Skeletal muscle satellite cell (primary cell): ENCODE results near the gene CLIC5. TPM values are rescaled to one million over a fixed set of nuclear protein-coding genes. Genes with fewer than 3 reads are reported as not detected.

Source experiments
- H3K27me3 ChIP-seq: 2 replicates; pipeline ENCODE4 v1.7.0; 2013; ENCODE audit warnings: low read length; ENCODE audit not compliant: control insufficient read depth, insufficient read depth
- H3K36me3 ChIP-seq: 2 replicates; pipeline ENCODE4 v1.7.0; 2013; ENCODE audit warnings: mild to moderate bottlenecking, control low read depth, low read length; ENCODE audit not compliant: insufficient read depth
- H3K4me1 ChIP-seq: 2 replicates; pipeline ENCODE4 v1.7.0; 2013; ENCODE audit warnings: low read length; ENCODE audit not compliant: control insufficient read depth, insufficient read depth
- H3K4me2 ChIP-seq: 2 replicates; pipeline ENCODE4 v1.7.0; 2013; ENCODE audit warnings: mild to moderate bottlenecking, low read length
- H3K4me3 ChIP-seq: 2 replicates; pipeline ENCODE4 v1.7.0; 2013; ENCODE audit warnings: low read length
- H3K9ac ChIP-seq: 2 replicates; pipeline ENCODE4 v1.7.0; 2013; ENCODE audit warnings: mild to moderate bottlenecking, low read depth, low read length, moderate library complexity
- H3K9me3 ChIP-seq: replicated peaks from 2 replicates; pipeline ENCODE4 v1.7.0; 2013; ENCODE audit warnings: mild to moderate bottlenecking, control low read depth, low read length
- total RNA-seq: library from RNA; depleted of rRNA; stranded (reverse); fragments of >200 nt; gene quantifications from 2 replicates; pipeline ENCODE4 v1.2.3, GENCODE V29; 2012; rRNA removed

Gene CLIC5
- not detected in 2 replicates for total RNA-seq

DNA sequence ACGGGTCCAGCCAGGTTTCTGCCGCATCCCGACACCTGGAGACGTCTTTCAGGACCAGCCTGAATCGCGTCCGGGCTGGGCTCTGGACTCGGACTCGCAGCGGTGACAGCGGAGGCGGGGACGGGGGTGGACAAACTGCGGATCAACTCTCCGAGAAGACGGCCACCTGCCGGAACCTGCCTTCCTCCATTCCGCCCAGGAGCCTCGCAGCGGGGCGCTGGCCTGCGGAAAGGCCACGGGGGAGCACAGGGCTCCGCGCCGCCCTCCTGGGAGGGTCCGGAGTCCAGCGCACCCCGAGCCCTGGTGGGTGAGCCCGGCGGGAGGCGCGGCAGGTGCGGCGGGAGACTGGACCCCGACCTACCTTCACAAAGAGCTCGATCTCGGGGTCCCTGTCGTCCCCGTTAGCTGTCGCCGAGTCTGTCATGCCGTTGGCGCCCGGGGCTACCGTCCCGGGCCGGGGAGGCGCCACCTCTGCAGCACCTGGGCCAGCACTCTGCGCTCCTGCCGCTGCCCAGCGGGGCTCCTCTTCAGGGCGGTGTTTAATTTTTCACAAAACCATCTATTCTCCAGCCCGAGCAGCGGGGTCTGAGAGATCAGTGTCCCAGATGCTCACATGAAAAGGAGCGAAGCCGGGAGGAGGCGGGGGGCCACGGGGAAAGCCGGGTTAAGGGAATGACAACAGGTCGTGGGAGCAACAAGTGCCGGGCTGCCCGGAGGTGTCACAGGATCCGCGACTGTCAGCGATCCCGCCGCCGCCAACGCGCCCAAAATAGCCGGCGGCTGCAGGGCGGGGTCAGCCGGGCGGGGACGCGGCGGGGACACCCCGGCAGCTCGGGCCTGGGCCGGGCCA is at the start of gene CLIC5:
CLIC5 (minus strand) TSS at position 742 of the 850 bp plus-strand sequence; CDS start at position 424, 318 bp downstream.
- Histone ChIP-seq H3K36me3 (no peaks in the 10 kb centered on the region), H3K4me3 (peak within 1 kb of the TSS; percentile 55), H3K27me3 (peaks cover 75% of the 10 kb centered on the region), H3K9me3 (no peaks in the 10 kb centered on the region), H3K4me1 (peaks cover 9% of the 10 kb centered on the region), H3K9ac (no peak within 1 kb of the TSS), H3K4me2 (peak within 1 kb of the TSS; percentile 72)

DNA sequence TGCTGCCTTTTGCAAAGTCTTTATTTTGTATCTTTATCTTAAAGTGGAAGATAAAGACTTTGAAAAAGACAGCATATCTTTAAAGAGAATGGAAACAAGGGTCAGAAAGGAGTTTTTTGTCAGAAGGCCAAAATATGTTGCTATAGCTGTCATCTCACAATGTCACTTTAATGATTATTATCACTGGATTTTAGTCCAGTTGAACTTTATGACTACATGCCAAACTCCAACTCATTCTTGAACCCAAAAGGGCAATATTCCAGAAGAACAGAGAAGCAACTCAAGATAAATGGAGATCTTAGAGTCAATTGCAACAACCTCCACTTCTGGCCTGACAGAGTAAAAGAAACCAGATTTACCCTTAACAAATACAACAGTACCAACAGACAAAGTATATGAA is 47.3 kb upstream of the CLIC5 start:
- Histone ChIP-seq H3K9me3 (no peaks in the 10 kb centered on the region), H3K27me3 (peaks cover 11% of the 10 kb centered on the region), H3K4me2 (no peak overlapping the region), H3K4me3 (no peak overlapping the region), H3K36me3 (no peaks in the 10 kb centered on the region), H3K9ac (no peak overlapping the region), H3K4me1 (peaks cover 8% of the 10 kb centered on the region)

DNA sequence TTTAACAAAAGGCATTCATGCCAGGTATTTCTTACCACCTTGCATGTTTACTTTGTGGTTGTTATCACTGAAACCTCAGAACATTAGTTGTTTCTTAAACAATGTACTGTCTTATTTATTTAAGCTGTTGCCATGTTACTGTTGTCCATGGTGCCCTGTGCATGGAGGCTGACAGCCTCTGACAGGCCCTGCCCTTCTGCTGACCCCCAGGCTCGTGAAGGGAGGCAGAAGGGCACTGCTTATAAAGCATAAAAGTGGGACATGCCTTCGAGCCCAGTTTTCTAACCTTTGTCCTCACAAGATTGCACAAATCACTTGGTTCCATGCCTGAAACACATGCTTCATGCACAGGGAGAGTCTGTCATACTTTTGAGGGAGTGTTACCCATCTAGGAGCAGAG is 46.7 kb upstream of the CLIC5 start:
- H3K4me1 ChIP-seq = peaks cover 8% of the 10 kb centered on the region
- H3K9ac ChIP-seq = no peak overlapping the region
- H3K36me3 ChIP-seq = no peaks in the 10 kb centered on the region
- no peak overlapping the region for H3K4me2 ChIP-seq
- peaks cover 13% of the 10 kb centered on the region for H3K27me3 ChIP-seq
- no peak overlapping the region for H3K4me3 ChIP-seq
- H3K9me3 ChIP-seq = no peaks in the 10 kb centered on the region

- Histone ChIP-seq H3K36me3 (no peaks in the 10 kb centered on the region), H3K4me1 (peaks cover 8% of the 10 kb centered on the region), H3K9me3 (no peaks in the 10 kb centered on the region), H3K4me2 (no peak overlapping the region), H3K27me3 (peaks cover 5% of the 10 kb centered on the region), H3K4me3 (no peak overlapping the region), H3K9ac (no peak overlapping the region)
Observed at GRCh38 chr6:46061497-46061896, 45.8 kb upstream of the CLIC5 start.

DNA sequence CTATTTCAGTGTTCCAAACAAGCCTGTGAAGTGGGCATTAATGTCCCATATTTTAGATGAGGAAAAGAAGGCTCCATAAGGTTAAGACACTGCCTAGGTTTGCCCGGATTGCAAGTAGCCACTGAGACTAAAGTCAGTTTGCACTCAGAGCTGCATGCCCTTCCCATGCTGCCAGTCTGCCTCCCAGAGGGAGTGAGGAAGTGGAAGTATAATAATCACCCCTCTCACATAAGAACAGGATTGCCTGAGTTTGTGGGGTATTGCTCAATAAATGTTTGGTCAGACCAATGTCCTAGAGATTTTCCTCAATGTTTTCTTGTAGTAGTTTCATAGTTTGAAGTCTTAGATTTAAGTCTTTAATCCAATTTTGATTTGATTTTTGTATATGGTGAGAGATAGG is 43.9 kb upstream of the CLIC5 start:
- Histone ChIP-seq H3K36me3 (no peaks in the 10 kb centered on the region), H3K27me3 (peaks cover 7% of the 10 kb centered on the region), H3K9me3 (no peaks in the 10 kb centered on the region), H3K4me3 (no peak overlapping the region), H3K4me1 (peaks cover 2% of the 10 kb centered on the region), H3K9ac (no peak overlapping the region), H3K4me2 (no peak overlapping the region)

- no peaks in the 10 kb centered on the region for H3K36me3 ChIP-seq
- H3K9ac ChIP-seq = no peak overlapping the region
- H3K4me3 ChIP-seq = no peak overlapping the region
- no peaks in the 10 kb centered on the region for H3K9me3 ChIP-seq
- H3K4me2 ChIP-seq = no peak overlapping the region
- no peaks in the 10 kb centered on the region for H3K4me1 ChIP-seq
- peaks cover 7% of the 10 kb centered on the region for H3K27me3 ChIP-seq
Observed at GRCh38 chr6:46058951-46059350, 43.3 kb upstream of the CLIC5 start.

- no peaks in the 10 kb centered on the region for H3K9me3 ChIP-seq
- H3K9ac ChIP-seq = no peak overlapping the region
- no peak overlapping the region for H3K4me2 ChIP-seq
- H3K4me3 ChIP-seq = no peak overlapping the region
- H3K36me3 ChIP-seq = no peaks in the 10 kb centered on the region
- peaks cover 7% of the 10 kb centered on the region for H3K27me3 ChIP-seq
- no peaks in the 10 kb centered on the region for H3K4me1 ChIP-seq
Observed at GRCh38 chr6:46057792-46058191, 42.1 kb upstream of the CLIC5 start.

DNA sequence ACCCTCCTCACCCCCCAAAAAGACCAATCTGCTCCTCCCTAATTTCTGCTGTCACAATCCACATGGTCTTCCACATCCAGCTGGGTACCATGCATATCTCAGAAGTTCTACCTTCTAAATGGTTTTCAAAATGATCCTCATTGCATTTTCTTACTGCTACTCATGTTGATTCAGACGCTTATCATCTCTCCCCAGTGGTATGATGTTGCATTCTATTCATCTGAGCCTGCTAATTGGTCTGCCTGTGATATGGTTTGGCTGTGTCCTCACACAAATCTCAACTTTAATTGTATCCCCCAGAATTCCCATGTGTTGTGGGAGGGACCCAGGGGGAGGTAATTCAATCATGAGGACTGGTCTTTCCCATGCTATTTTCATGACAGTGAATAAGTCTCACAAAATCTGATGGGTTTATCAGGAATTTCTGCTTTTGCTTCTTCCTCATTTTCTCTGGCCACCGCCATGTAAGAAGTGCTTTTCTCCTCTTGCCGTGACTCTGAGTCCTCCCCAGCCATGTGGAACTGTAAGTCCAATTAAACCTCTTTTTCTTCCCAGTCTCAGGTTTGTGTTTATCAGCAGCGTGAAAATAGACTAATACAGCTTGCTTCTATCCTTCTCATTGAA is 41.4 kb upstream of the CLIC5 start:
- no peak overlapping the region for H3K4me2 ChIP-seq
- peaks cover 5% of the 10 kb centered on the region for H3K4me1 ChIP-seq
- H3K36me3 ChIP-seq = no peaks in the 10 kb centered on the region
- H3K27me3 ChIP-seq = peaks cover 7% of the 10 kb centered on the region
- no peak overlapping the region for H3K9ac ChIP-seq
- H3K9me3 ChIP-seq = no peaks in the 10 kb centered on the region
- no peak overlapping the region for H3K4me3 ChIP-seq

DNA sequence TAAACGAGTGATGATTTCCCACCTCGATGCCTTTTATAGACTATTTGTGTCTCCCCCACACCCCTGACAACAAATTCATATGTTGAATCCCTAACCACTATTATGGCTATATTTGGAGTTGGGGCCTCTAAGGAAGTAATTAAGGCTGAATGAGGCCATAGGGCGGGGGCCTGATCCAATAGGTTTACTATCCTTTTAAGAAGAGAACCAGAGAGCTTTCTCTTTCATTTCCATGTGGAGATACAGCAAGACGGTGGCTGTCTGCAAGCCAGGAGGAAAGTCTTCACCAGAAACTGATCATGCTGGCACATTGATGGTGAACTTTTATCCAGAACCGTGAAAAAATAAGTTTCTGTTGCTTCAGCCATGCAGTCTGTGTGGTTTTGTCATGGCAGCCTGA is 38.9 kb upstream of the CLIC5 start:
- Histone ChIP-seq H3K36me3 (no peaks in the 10 kb centered on the region), H3K4me3 (no peak overlapping the region), H3K9me3 (no peaks in the 10 kb centered on the region), H3K4me2 (no peak overlapping the region), H3K27me3 (peaks cover 9% of the 10 kb centered on the region), H3K4me1 (peaks cover 9% of the 10 kb centered on the region), H3K9ac (no peak overlapping the region)

GRCh38 chr6:46053039-46053933 is 37.6 kb upstream of the CLIC5 start:
- H3K36me3 ChIP-seq = no peaks in the 10 kb centered on the region
- H3K9me3 ChIP-seq = no peaks in the 10 kb centered on the region
- H3K4me2 ChIP-seq = no peak overlapping the region
- no peak overlapping the region for H3K9ac ChIP-seq
- H3K4me1 ChIP-seq = peaks cover 9% of the 10 kb centered on the region
- peaks cover 13% of the 10 kb centered on the region for H3K27me3 ChIP-seq
- no peak overlapping the region for H3K4me3 ChIP-seq

- Histone ChIP-seq H3K9ac (no peak overlapping the region), H3K4me3 (no peak overlapping the region)
Observed at GRCh38 chr6:46052479-46052878, 36.8 kb upstream of the CLIC5 start.

More at GRCh38 chr6:46052479-46052878, 36.8 kb upstream of the CLIC5 start:
- peaks cover 9% of the 10 kb centered on the region for H3K27me3 ChIP-seq
- H3K4me1 ChIP-seq = peaks cover 9% of the 10 kb centered on the region
- no peak overlapping the region for H3K4me2 ChIP-seq
- no peaks in the 10 kb centered on the region for H3K36me3 ChIP-seq
- no peaks in the 10 kb centered on the region for H3K9me3 ChIP-seq
